Ascending aorta (tissue), 2 donors: Measurements from ENCODE around the gene CCAR1. TPM values are rescaled to one million over a fixed set of nuclear protein-coding genes. Genes with fewer than 3 reads are reported as not detected.
"Not testable (repeated sequence)": the region's sequence is repeated elsewhere in the genome, so short reads cannot be mapped to it uniquely, and the experiment has no call there.

ENCODE experiments used
- DNase-seq, 2 donors: peaks; one replicate each; pipeline ENCODE4 v3.0.0-alpha.2; 2019; ENCODE audit warnings: low spot score in 2 of 2
- H3K27ac ChIP-seq, 2 donors: fragments of 200-600 bp; sonication (generic); one replicate each; pipeline ENCODE4 v1.5.1; 2016 to 2017; ENCODE audit warnings: mild to moderate bottlenecking in 1 of 2
- H3K27me3 ChIP-seq: fragments of 200-600 bp; sonication (generic); one replicate; pipeline ENCODE4 v1.5.1; 2017
- H3K36me3 ChIP-seq, 2 donors: fragments of 200-600 bp; sonication (generic); one replicate each; pipeline ENCODE4 v1.5.1; 2016
- H3K4me1 ChIP-seq, 2 donors: fragments of 200-600 bp; sonication (generic); one replicate each; pipeline ENCODE4 v1.5.1; 2016 to 2017; ENCODE audit warnings: mild to moderate bottlenecking in 1 of 2
- H3K4me3 ChIP-seq, 2 donors: fragments of 200-600 bp; sonication (generic); one replicate each; pipeline ENCODE4 v1.5.1; 2016 to 2017; ENCODE audit warnings: mild to moderate bottlenecking in 1 of 2
- H3K9me3 ChIP-seq, 2 donors: fragments of 200-600 bp; sonication (generic); one replicate each; pipeline ENCODE4 v1.5.1; 2016
- CTCF ChIP-seq, 3 experiments: fragments of 200-600 bp in 2 of 3; fragments of 450-650 bp in 1 of 3; sonication (generic) in 2 of 3; IDR thresholded peaks; one replicate each; pipeline ENCODE4 v1.5.1; 2016 to 2019; ENCODE audit warnings: antibody characterized with exemption in 3 of 3, mild to moderate bottlenecking in 1 of 3, moderate library complexity in 1 of 3
- intact Hi-C: fragments of 100-400 bp; cut with DNase I; formaldehyde crosslinking; loops from one replicate; pipeline ENCODE4 v1.15.1; 2023
- total RNA-seq: library from RNA; depleted of rRNA; stranded (reverse); fragments of >200 nt; gene quantifications from one replicate; pipeline ENCODE4 v1.1.0, GENCODE V29; 2016

CCAR1 gene
- total RNA-seq, 1 donor from 2014 or later = 9.5 TPM

GRCh38 chr10:68812420-68812819, 91.4 kb downstream of the CCAR1 start:
- H3K4me1 ChIP-seq = no peaks in the 10 kb centered on the region
- no peak for TF ChIP-seq CTCF (IDR thresholded peaks at IDR 0.05)
- peak in 1 of 2 donors; percentile 39 for DNase-seq
- no peaks in the 10 kb centered on the region for H3K36me3 ChIP-seq
- no peaks in the 10 kb centered on the region for H3K9me3 ChIP-seq
- no peak overlapping the region for H3K4me3 ChIP-seq
- no peak overlapping the region for H3K27ac ChIP-seq
- intact Hi-C loops = no loop called here
- H3K27me3 ChIP-seq = no peaks in the 10 kb centered on the region

GRCh38 chr10:68813559-68813958, 92.5 kb downstream of the CCAR1 start:
- no peaks in the 10 kb centered on the region for H3K36me3 ChIP-seq
- H3K4me3 ChIP-seq = no peak overlapping the region
- intact Hi-C loops = no loop called here
- H3K4me1 ChIP-seq = no peaks in the 10 kb centered on the region
- DNase-seq = no peak
- TF ChIP-seq CTCF (IDR thresholded peaks at IDR 0.05) = no peak
- H3K27ac ChIP-seq = no peak overlapping the region
- H3K27me3 ChIP-seq = no peaks in the 10 kb centered on the region
- no peaks in the 10 kb centered on the region for H3K9me3 ChIP-seq

GRCh38 chr10:68816796-68817412, 95.9 kb downstream of the CCAR1 start:
- DNase-seq = no peak
- Histone ChIP-seq H3K9me3 (no peaks in the 10 kb centered on the region), H3K4me1 (no peaks in the 10 kb centered on the region), H3K27me3 (no peaks in the 10 kb centered on the region), H3K27ac (no peak overlapping the region), H3K36me3 (no peaks in the 10 kb centered on the region), H3K4me3 (no peak overlapping the region)
- TF ChIP-seq CTCF (IDR thresholded peaks at IDR 0.05) = no peak
- intact Hi-C loops = no loop called here

GRCh38 chr10:68820359-68820758, 99.3 kb downstream of the CCAR1 start:
- intact Hi-C loops, H3K27me3 ChIP-seq, H3K9me3 ChIP-seq, DNase-seq, H3K4me1 ChIP-seq, H3K27ac ChIP-seq, H3K36me3 ChIP-seq, H3K4me3 ChIP-seq: not testable (repeated sequence)

- H3K36me3 ChIP-seq, intact Hi-C loops, H3K9me3 ChIP-seq, H3K27ac ChIP-seq, DNase-seq, H3K27me3 ChIP-seq, H3K4me3 ChIP-seq, H3K4me1 ChIP-seq: not testable (repeated sequence)
Measured at GRCh38 chr10:68822626-68823025, 101.6 kb downstream of the CCAR1 start.

- H3K4me3 ChIP-seq = peak within 1 kb of the TSS; percentile 53 to 67
- no peaks in the 10 kb centered on the region for H3K9me3 ChIP-seq
- intact Hi-C loops = no loop called here
- no peaks in the 10 kb centered on the region for H3K27me3 ChIP-seq
- no peak within 1 kb of the TSS for H3K27ac ChIP-seq
- H3K4me1 ChIP-seq = no peaks in the 10 kb centered on the region
- DNase-seq = no peak
- H3K36me3 ChIP-seq = no peaks in the 10 kb centered on the region
- no peak for TF ChIP-seq CTCF (IDR thresholded peaks at IDR 0.05)
Measured at GRCh38 chr10:68826764-68827591, 105.9 kb downstream of the CCAR1 start, which contains the start of gene STOX1. TSS of gene STOX1 (plus strand) at chr10:68827531. CDS start at chr10:68827624, 93 bp downstream.

- H3K4me3 ChIP-seq = peak overlapping the region; percentile 53 to 67
- H3K27ac ChIP-seq, intact Hi-C loops, H3K9me3 ChIP-seq, H3K4me1 ChIP-seq, H3K36me3 ChIP-seq, DNase-seq, H3K27me3 ChIP-seq: not testable (repeated sequence)
Measured at GRCh38 chr10:68827592-68827959, 106.5 kb downstream of the CCAR1 start.

- intact Hi-C loops, H3K4me1 ChIP-seq, H3K9me3 ChIP-seq, DNase-seq, H3K27ac ChIP-seq, H3K36me3 ChIP-seq, H3K27me3 ChIP-seq: not testable (repeated sequence)
- peak overlapping the region; percentile 40 to 67 for H3K4me3 ChIP-seq
Measured at GRCh38 chr10:68828083-68828601, 107.1 kb downstream of the CCAR1 start.
